Measurements from ENCODE around the gene ZNF234.
"Not testable (repeated sequence)": the region's sequence is repeated elsewhere in the genome, so short reads cannot be mapped to it uniquely, and the experiment has no call there.

ZNF234 gene

DNA sequence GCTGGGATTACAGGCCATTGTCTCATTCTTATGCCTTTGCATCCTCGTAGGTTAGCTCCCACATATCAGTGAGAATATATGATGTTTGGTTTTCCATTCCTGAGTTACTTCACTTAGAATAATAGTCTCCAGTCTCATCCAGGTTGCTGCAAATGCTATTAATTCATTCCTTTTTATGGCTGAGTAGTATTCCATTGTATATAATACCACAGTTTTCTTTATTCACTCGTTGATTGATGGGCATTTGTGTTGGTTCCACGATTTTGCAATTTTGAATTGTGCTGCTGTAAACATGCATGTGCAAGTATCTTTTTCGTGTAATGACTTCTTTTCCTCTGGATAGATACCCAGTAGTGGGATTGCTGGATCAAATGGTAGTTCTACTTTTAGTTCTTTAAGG lies 20.2 kb upstream of the ZNF234 start:
- H3K27me3 ChIP-seq (replicated peaks; ENCODE audit: control insufficient read depth, insufficient read depth, low read length, poor library complexity, severe bottlenecking); DNase-seq; H3K4me1 ChIP-seq (ENCODE audit: control insufficient read depth, insufficient read depth, low read length, poor library complexity, severe bottlenecking); H3K9me3 ChIP-seq (ENCODE audit: control insufficient read depth, low read length); H3K27ac ChIP-seq (ENCODE audit: insufficient read depth, low read length, poor library complexity, severe bottlenecking); H3K4me3 ChIP-seq (ENCODE audit: insufficient read depth, low read depth, low read length, poor library complexity, severe bottlenecking): not testable (repeated sequence)
- peaks cover 52% of the 10 kb centered on the region for H3K36me3 ChIP-seq (ENCODE audit: control insufficient read depth, insufficient read depth, low read length)

- Histone ChIP-seq H3K36me3 (ENCODE audit: control insufficient read depth, insufficient read depth, low read length) (peaks cover 35% of the 10 kb centered on the region), H3K27ac (ENCODE audit: insufficient read depth, low read length, poor library complexity, severe bottlenecking) (no peak overlapping the region), H3K9me3 (ENCODE audit: control insufficient read depth, low read length) (peaks cover 17% of the 10 kb centered on the region), H3K27me3 (replicated peaks; ENCODE audit: control insufficient read depth, insufficient read depth, low read length, poor library complexity, severe bottlenecking) (no peaks in the 10 kb centered on the region), H3K4me1 (ENCODE audit: control insufficient read depth, insufficient read depth, low read length, poor library complexity, severe bottlenecking) (no peaks in the 10 kb centered on the region), H3K4me3 (ENCODE audit: insufficient read depth, low read depth, low read length, poor library complexity, severe bottlenecking) (no peak overlapping the region)
- DNase-seq: no peak
Observed at GRCh38 chr19:44131955-44132354, 9.4 kb upstream of the ZNF234 start.

DNA sequence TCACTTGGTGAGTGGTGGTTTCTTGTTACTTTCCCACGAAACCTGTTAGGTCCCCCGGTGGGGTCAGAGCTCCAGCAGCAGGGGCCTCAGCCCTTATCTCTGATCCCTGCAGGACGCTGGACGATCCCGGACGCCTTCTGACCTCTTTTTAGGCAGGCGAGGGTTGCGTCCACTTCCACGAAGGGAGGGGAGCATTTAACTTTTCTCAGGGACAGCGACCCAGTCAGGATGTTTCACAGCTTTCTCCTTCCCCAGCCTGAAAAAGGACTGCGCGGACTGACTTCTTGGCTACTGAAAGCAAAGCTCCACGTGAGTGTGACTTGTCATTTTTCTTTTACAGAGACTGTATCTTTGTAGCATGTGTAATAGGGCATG lies 692 bp downstream of the ZNF234 start:
- no peak for DNase-seq
- Histone ChIP-seq H3K27ac (ENCODE audit: insufficient read depth, low read length, poor library complexity, severe bottlenecking) (no peak overlapping the region), H3K4me1 (ENCODE audit: control insufficient read depth, insufficient read depth, low read length, poor library complexity, severe bottlenecking) (peaks cover 8% of the 10 kb centered on the region), H3K36me3 (ENCODE audit: control insufficient read depth, insufficient read depth, low read length) (peaks cover 11% of the 10 kb centered on the region), H3K9me3 (ENCODE audit: control insufficient read depth, low read length) (no peaks in the 10 kb centered on the region), H3K4me3 (ENCODE audit: insufficient read depth, low read depth, low read length, poor library complexity, severe bottlenecking) (peak overlapping the region; percentile 96), H3K27me3 (replicated peaks; ENCODE audit: control insufficient read depth, insufficient read depth, low read length, poor library complexity, severe bottlenecking) (no peaks in the 10 kb centered on the region)

- DNase-seq: no peak
- Histone ChIP-seq H3K36me3 (ENCODE audit: control insufficient read depth, insufficient read depth, low read length) (peaks cover 67% of the 10 kb centered on the region), H3K27ac (ENCODE audit: insufficient read depth, low read length, poor library complexity, severe bottlenecking) (no peak overlapping the region), H3K4me3 (ENCODE audit: insufficient read depth, low read depth, low read length, poor library complexity, severe bottlenecking) (no peak overlapping the region), H3K27me3 (replicated peaks; ENCODE audit: control insufficient read depth, insufficient read depth, low read length, poor library complexity, severe bottlenecking) (no peaks in the 10 kb centered on the region), H3K4me1 (ENCODE audit: control insufficient read depth, insufficient read depth, low read length, poor library complexity, severe bottlenecking) (no peaks in the 10 kb centered on the region), H3K9me3 (ENCODE audit: control insufficient read depth, low read length) (no peaks in the 10 kb centered on the region)
Observed at GRCh38 chr19:44149776-44150175, 8.4 kb downstream of the ZNF234 start.

GRCh38 chr19:44151491-44151890 lies 10.1 kb downstream of the ZNF234 start:
- Histone ChIP-seq H3K36me3 (ENCODE audit: control insufficient read depth, insufficient read depth, low read length) (peaks cover 67% of the 10 kb centered on the region), H3K27me3 (replicated peaks; ENCODE audit: control insufficient read depth, insufficient read depth, low read length, poor library complexity, severe bottlenecking) (no peaks in the 10 kb centered on the region), H3K27ac (ENCODE audit: insufficient read depth, low read length, poor library complexity, severe bottlenecking) (no peak overlapping the region), H3K9me3 (ENCODE audit: control insufficient read depth, low read length) (peaks cover 7% of the 10 kb centered on the region), H3K4me1 (ENCODE audit: control insufficient read depth, insufficient read depth, low read length, poor library complexity, severe bottlenecking) (no peaks in the 10 kb centered on the region), H3K4me3 (ENCODE audit: insufficient read depth, low read depth, low read length, poor library complexity, severe bottlenecking) (no peak overlapping the region)
- DNase-seq: no peak

DNA sequence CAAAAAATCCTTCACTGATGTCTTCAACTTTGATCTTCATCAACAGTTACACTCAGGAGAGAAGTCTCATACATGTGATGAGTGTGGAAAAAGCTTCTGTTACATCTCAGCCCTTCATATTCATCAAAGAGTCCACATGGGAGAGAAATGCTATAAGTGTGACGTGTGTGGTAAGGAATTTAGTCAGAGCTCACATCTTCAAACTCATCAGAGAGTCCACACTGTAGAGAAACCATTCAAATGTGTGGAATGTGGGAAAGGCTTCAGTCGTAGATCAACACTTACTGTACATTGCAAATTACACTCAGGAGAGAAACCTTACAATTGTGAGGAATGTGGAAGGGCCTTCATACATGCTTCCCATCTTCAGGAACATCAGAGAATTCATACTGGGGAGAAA lies 15.1 kb downstream of the ZNF234 start:
- Histone ChIP-seq H3K9me3 (ENCODE audit: control insufficient read depth, low read length) (peaks cover 24% of the 10 kb centered on the region), H3K4me3 (ENCODE audit: insufficient read depth, low read depth, low read length, poor library complexity, severe bottlenecking) (no peak overlapping the region), H3K4me1 (ENCODE audit: control insufficient read depth, insufficient read depth, low read length, poor library complexity, severe bottlenecking) (no peaks in the 10 kb centered on the region), H3K36me3 (ENCODE audit: control insufficient read depth, insufficient read depth, low read length) (peaks cover 40% of the 10 kb centered on the region), H3K27me3 (replicated peaks; ENCODE audit: control insufficient read depth, insufficient read depth, low read length, poor library complexity, severe bottlenecking) (no peaks in the 10 kb centered on the region), H3K27ac (ENCODE audit: insufficient read depth, low read length, poor library complexity, severe bottlenecking) (no peak overlapping the region)
- DNase-seq: no peak

DNA sequence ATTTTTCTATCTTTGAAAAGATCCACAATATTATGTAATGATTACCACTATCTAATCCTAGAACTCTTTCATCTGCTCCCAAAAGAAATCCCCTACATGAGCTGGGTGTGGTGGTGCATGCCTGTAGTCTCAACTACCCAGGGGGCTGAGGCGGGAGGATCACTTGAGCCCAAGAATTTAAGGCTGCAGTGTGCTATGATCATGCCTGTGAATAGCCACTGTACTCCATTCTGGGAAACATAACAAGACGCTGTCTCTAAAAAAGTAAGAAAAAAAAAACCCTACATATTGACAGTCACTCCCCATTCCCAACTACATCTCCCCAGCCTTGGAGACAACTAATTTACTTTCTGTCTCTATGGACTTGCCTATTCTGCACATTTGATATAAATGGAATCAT lies 22.4 kb downstream of the ZNF234 start:
- H3K27ac ChIP-seq (ENCODE audit: insufficient read depth, low read length, poor library complexity, severe bottlenecking): no peak overlapping the region
- H3K9me3 ChIP-seq (ENCODE audit: control insufficient read depth, low read length): peaks cover 4% of the 10 kb centered on the region
- no peak for DNase-seq
- peaks cover 18% of the 10 kb centered on the region for H3K36me3 ChIP-seq (ENCODE audit: control insufficient read depth, insufficient read depth, low read length)
- no peak overlapping the region for H3K4me3 ChIP-seq (ENCODE audit: insufficient read depth, low read depth, low read length, poor library complexity, severe bottlenecking)
- H3K27me3 ChIP-seq (replicated peaks; ENCODE audit: control insufficient read depth, insufficient read depth, low read length, poor library complexity, severe bottlenecking): no peaks in the 10 kb centered on the region
- H3K4me1 ChIP-seq (ENCODE audit: control insufficient read depth, insufficient read depth, low read length, poor library complexity, severe bottlenecking): peaks cover 8% of the 10 kb centered on the region

DNA sequence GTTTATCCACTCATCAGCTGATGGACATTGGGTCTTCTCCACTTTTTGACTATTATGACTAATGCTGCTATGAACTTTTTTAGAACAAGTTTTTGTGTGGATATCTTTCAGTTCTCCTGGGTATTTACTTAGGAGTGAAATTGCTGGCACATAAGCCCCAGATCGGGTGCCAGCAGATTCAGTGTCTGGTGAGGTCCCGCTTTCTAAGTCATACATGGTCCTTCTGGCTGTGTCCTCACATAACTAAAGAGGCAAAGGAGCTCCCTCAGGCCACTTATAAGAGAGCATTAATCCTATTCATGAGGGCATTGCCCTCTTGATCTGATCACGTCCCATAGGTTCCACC lies 22.9 kb downstream of the ZNF234 start:
- no peak overlapping the region for H3K27ac ChIP-seq (ENCODE audit: insufficient read depth, low read length, poor library complexity, severe bottlenecking)
- peak overlapping the region; percentile 87 for H3K4me3 ChIP-seq (ENCODE audit: insufficient read depth, low read depth, low read length, poor library complexity, severe bottlenecking)
- peaks cover 23% of the 10 kb centered on the region for H3K36me3 ChIP-seq (ENCODE audit: control insufficient read depth, insufficient read depth, low read length)
- H3K27me3 ChIP-seq (replicated peaks; ENCODE audit: control insufficient read depth, insufficient read depth, low read length, poor library complexity, severe bottlenecking): no peaks in the 10 kb centered on the region
- H3K9me3 ChIP-seq (ENCODE audit: control insufficient read depth, low read length): no peaks in the 10 kb centered on the region
- no peak for DNase-seq
- H3K4me1 ChIP-seq (ENCODE audit: control insufficient read depth, insufficient read depth, low read length, poor library complexity, severe bottlenecking): peaks cover 8% of the 10 kb centered on the region

GRCh38 chr19:44164673-44165512 lies 23.5 kb downstream of the ZNF234 start, which contains the start of gene ZNF226:
Gene ZNF226, plus strand, starts transcription at chr19:44165100. Its CDS starts 4,981 bp downstream, at chr19:44170081.
- DNase-seq: peak; percentile 60 to 71 (median 70)
- Histone ChIP-seq H3K4me1 (ENCODE audit: control insufficient read depth, insufficient read depth, low read length, poor library complexity, severe bottlenecking) (peaks cover 8% of the 10 kb centered on the region), H3K27me3 (replicated peaks; ENCODE audit: control insufficient read depth, insufficient read depth, low read length, poor library complexity, severe bottlenecking) (no peaks in the 10 kb centered on the region), H3K27ac (ENCODE audit: insufficient read depth, low read length, poor library complexity, severe bottlenecking) (peak within 1 kb of the TSS; percentile 70), H3K9me3 (ENCODE audit: control insufficient read depth, low read length) (no peaks in the 10 kb centered on the region), H3K4me3 (ENCODE audit: insufficient read depth, low read depth, low read length, poor library complexity, severe bottlenecking) (peak within 1 kb of the TSS; percentile 87), H3K36me3 (ENCODE audit: control insufficient read depth, insufficient read depth, low read length) (peaks cover 29% of the 10 kb centered on the region)

GRCh38 chr19:44170660-44171059 lies 29.3 kb downstream of the ZNF234 start:
- peaks cover 26% of the 10 kb centered on the region for H3K9me3 ChIP-seq (ENCODE audit: control insufficient read depth, low read length)
- DNase-seq; H3K4me3 ChIP-seq (ENCODE audit: insufficient read depth, low read depth, low read length, poor library complexity, severe bottlenecking); H3K27me3 ChIP-seq (replicated peaks; ENCODE audit: control insufficient read depth, insufficient read depth, low read length, poor library complexity, severe bottlenecking); H3K4me1 ChIP-seq (ENCODE audit: control insufficient read depth, insufficient read depth, low read length, poor library complexity, severe bottlenecking); H3K27ac ChIP-seq (ENCODE audit: insufficient read depth, low read length, poor library complexity, severe bottlenecking): not testable (repeated sequence)
- peaks cover 80% of the 10 kb centered on the region for H3K36me3 ChIP-seq (ENCODE audit: control insufficient read depth, insufficient read depth, low read length)

All from effector memory CD4-positive, alpha-beta T cell (primary cell).